ENCODE measurements around the gene PRKN.
A peak's percentile ranks its signal among the peaks of the same experiment; 100 is the strongest.

The PRKN gene

DNA sequence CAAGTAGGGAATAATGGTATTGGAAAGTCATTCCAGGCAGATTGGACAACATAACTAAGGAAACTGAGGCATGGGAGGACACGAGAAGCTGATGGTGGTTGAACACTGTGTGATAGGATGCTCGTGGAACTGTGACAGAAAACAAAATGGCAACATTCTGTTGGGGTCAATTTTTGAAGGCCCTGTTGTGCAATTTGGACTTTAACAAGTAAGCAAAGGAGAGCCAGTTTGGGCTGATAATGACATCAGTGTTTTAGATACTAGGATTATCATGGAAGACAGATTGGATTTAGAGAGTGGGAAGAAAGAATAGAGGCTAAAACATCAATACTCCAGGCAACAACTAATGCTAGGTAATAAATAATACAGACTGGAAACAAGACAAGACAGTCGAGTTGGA, 53.1 kb downstream of the PRKN start:
- no peak for DNase-seq (ENCODE audit: low read depth)

GRCh38 chr6:162671580-162672165, 55.9 kb downstream of the PRKN start:
- no peak for DNase-seq (ENCODE audit: low read depth)

DNA sequence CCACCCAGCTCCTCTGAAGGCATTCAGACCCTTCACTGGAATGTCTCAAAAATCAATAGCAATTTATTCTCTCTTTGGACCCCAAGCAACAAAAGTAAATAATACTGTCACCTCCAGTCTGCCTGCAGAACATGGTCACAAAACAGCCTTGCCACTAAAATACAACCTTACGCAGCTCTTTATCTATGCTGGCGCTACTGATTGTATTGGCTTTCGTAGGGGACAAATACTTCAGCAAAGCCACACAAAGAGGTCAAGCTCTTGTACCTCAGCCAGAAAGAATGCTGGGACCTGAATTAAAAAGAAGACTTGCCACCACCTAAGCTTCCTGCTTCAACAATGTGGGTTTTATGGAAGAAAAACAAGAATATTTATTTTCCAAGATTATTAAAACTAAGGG, 57.2 kb downstream of the PRKN start:
- DNase-seq (ENCODE audit: low read depth), result no peak

- DNase-seq (ENCODE audit: low read depth), result no peak
Measured at GRCh38 chr6:162666246-162666645, 61.3 kb downstream of the PRKN start.

GRCh38 chr6:162653808-162654207, 73.8 kb downstream of the PRKN start:
- no peak for DNase-seq (ENCODE audit: low read depth)

DNA sequence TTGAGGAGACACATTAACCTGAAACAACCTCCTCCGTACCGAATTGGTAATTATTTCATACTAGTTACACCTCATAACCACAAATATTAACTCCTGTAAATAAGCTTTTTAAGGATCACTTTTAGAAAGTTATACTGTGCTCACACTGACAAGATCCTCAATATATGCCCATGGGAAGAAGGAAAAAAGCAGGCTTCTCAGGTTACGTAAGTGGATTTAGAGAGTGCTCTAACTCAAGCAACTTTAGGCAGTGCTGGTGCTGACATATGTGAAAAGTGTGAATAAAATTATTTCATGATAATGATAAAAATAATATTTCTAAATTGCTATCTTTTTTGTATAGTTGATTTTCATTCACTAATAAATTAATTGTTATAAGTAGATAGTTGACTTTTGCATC, 76.1 kb downstream of the PRKN start:
- no peak for DNase-seq (ENCODE audit: low read depth)

DNA sequence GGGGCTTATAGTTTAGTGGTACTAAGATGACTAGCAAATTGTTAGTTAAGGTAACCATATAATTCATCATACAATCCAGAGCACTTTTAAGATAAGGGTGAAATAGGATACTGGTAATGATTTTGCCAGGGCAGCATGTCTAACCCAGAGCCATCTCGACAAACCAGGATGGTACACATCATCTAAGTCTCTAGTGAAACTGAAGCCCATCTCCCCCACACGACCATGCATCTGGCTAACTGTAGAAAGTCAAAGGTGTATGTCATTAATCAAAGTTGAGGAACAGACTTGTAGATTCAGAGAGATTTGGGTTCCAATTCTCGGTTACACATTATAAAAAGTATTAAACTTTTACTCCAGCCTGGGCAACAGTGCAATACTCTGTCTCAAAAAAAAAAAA, 78.3 kb downstream of the PRKN start:
- DNase-seq (ENCODE audit: low read depth), result no peak

GRCh38 chr6:162644153-162644552, 83.4 kb downstream of the PRKN start:
- no peak for DNase-seq (ENCODE audit: low read depth)

DNA sequence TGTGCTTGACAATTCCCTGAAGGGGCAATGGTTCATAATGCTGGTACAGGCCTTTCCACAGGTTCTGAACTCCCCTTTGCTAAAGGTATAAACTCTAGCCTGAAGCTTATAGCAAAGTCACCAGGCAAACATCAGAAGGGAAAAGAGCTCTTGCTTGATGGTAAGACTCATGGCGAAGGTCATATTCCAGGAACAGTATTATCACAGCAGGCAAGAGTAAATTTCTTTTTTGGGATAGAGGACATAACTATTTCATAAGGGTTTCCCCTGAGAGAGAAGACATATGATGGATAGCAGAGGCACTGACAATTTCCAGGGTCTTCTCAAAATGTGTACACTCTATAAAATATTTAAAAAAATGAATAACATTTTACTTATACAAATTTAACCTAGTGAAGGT, 86.8 kb downstream of the PRKN start:
- DNase-seq (ENCODE audit: low read depth), result no peak

GRCh38 chr6:162639951-162640350, 87.6 kb downstream of the PRKN start:
- DNase-seq (ENCODE audit: low read depth), result no peak

DNA sequence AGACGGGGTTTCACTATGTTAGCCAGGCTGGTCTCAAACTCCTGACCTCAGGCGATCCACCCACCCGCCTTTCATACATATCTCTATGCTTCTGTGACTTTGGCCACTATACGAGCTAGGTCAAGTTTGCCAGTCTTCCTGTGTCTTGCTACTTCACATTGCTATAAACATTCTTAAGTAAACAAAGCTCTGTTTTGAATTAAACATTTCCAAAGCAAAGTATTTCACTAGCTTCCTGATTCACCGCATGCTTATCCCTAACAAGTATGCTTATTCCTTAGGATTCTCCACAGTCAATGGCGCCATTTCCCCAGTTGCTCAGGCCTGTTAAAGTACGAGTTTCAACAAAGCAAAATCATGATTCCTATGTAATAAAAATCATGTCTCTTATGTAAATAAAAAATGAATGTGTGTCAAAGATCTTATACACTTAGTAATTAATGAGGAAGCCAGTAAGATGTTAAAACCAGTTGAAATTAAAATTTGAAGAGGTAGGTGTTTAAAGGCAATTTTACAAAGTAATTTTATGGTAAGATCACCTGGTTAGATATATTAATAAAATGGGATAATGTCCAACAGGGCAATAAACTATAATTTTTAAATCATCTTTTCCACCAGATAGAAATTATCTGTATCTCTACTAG, 88.5 kb downstream of the PRKN start:
- no peak for DNase-seq (ENCODE audit: low read depth)

GRCh38 chr6:162637317-162637716, 90.2 kb downstream of the PRKN start:
- no peak for DNase-seq (ENCODE audit: low read depth)

GRCh38 chr6:162636167-162636566, 91.4 kb downstream of the PRKN start:
- DNase-seq (ENCODE audit: low read depth), result no peak

DNA sequence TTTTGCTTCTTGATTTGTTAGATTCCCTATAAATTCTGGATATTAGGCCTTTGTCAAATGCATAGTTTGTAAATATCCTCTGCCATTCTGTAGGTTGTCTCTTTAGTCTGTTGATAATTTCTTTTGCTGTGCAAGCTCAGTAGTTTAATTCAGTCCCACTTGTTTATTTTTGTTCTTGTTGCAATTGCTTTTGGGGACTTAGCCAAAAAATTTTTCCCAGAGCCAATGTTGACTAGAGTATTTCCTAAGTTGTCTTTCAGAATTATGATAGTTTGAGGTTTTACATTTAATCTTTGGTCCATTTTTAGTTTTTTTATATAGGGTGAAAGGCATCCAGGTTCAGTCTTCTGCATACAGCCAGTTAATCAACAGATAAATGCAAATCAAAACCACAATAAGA, 96.0 kb downstream of the PRKN start:
- DNase-seq (ENCODE audit: low read depth), result no peak

- DNase-seq (ENCODE audit: low read depth), result no peak
Measured at GRCh38 chr6:162630069-162630468, 97.5 kb downstream of the PRKN start.

DNA sequence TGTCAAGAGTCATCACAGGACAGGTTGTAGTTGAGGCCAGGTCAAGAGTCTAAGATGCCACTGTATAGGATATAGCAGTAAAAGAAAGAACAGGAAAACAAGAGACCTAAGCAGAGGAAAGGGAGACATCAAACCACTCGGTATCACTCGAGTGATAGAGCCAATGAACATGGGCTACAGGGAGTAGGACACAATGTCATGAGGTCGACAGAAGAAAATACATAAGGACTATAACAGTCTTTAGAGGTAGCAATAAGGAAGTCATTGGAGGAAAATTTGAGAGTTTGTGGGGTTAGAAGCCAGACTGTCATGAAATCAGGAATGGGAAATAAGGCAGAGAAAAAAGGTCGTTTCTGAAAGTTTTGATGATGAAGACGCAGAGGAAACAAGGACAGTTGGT, 99.7 kb downstream of the PRKN start:
- DNase-seq (ENCODE audit: low read depth), result no peak

- DNase-seq (ENCODE audit: low read depth), result no peak
Measured at GRCh38 chr6:162627362-162627761, 100.2 kb downstream of the PRKN start.

- DNase-seq (ENCODE audit: low read depth), result no peak
Measured at GRCh38 chr6:162626869-162627268, 100.7 kb downstream of the PRKN start.

GRCh38 chr6:162625846-162626540, 101.6 kb downstream of the PRKN start:
- DNase-seq (ENCODE audit: low read depth), result peak; percentile 12

GRCh38 chr6:162622572-162622971, 105.0 kb downstream of the PRKN start:
- DNase-seq (ENCODE audit: low read depth), result no peak

DNA sequence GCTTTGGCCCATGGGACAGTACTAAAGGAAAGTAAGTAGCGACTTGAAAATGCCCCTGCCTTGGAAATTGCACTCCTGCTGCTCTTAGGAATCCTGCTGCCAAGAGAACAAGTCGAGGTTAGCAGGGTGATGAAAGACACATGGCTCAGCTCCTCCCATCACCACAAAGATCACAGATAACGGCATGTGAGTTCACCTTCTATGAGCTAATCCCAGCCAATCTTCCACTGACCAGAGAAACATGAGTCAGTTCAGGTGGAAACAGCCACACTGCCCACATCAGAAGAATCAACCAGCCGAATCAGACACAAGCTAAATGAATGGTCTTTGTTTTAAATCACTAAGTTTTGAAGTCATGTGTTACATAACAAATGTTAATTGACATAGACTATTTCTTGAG, 106.3 kb downstream of the PRKN start:
- DNase-seq (ENCODE audit: low read depth), result peak; percentile 61

GRCh38 chr6:162620073-162620472, 107.5 kb downstream of the PRKN start:
- DNase-seq (ENCODE audit: low read depth), result no peak

DNA sequence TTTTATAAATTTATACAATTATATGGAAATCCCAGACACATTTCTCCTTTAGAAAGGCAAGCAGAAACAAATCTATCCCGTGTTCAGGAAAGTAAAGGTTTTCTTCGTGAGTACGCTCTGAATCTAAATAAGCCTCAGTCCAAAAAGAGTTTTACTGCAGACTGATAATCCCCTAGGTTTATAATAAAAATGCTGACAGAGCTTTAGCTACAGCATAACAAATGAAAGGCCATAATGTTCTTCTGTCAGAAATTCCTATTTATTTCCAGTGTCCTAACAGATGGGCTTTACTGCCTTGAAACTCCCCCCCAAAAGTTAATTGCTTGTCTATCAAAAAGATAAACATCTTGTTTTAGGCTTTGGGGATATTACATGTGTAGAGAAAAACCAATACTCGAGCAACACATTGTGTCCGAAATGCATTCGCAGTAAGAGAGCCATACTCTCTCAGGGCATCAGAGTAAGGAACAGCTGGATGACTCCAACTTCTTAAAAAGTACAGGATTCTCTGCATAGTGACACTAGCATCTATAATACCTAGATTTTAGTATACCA, 109.0 kb downstream of the PRKN start:
- DNase-seq (ENCODE audit: low read depth), result no peak

All from ELR (cell line).